AG04450 (cell line): ENCODE results near the gene MTF2. TPM values are rescaled to one million over a fixed set of nuclear protein-coding genes. Genes with fewer than 3 reads are reported as not detected.

Source experiments
- CTCF ChIA-PET: fragments of 300-600, 350-600 bp; formaldehyde crosslinking; extraction: SDS; loops from one replicate; lab custom pipeline; 2022; ENCODE audit warnings: antibody characterized with exemption, inconsistent platforms; lab: Charles Lee
- POLR2A ChIA-PET: fragments of 350-600 bp; formaldehyde crosslinking; extraction: SDS; loops from one replicate; lab custom pipeline; 2021; ENCODE audit warnings: antibody characterized with exemption, inconsistent platforms; lab: Yijun Ruan, JAX
- DNase-seq: peaks from one replicate; pipeline ENCODE4 v3.0.0-alpha.2; 2011; ENCODE audit warnings: low read depth, low spot score
- H3K27ac ChIP-seq: one replicate; pipeline ENCODE4 v1.5.1; 2012; ENCODE audit warnings: low read depth, low read length, control low read depth
- H3K27me3 ChIP-seq: one replicate; pipeline ENCODE4 v1.6.0; 2012; ENCODE audit warnings: low read length; ENCODE audit not compliant: control insufficient read depth, insufficient read depth
- H3K4me3 ChIP-seq: 2 replicates; pipeline ENCODE4 v1.5.1; 2011; ENCODE audit warnings: mild to moderate bottlenecking, low read depth, low read length, control low read depth
- H3K9me3 ChIP-seq: 2 replicates; pipeline ENCODE4 v1.5.1; 2012; ENCODE audit warnings: low read length; ENCODE audit not compliant: control insufficient read depth, insufficient read depth
- CTCF ChIP-seq: IDR thresholded peaks from 2 replicates; pipeline ENCODE4 v1.5.1; 2011; ENCODE audit warnings: low read depth, low read length, control low read depth, inconsistent platforms
- polyA plus RNA-seq: library from polyadenylated mRNA; depleted of rRNA; stranded (reverse); fragments of >200 nt; gene quantifications from 2 replicates; pipeline ENCODE4 v1.2.3, GENCODE V29; 2011

The MTF2 gene
- polyA plus RNA-seq, 1 experiment, result 23.9 TPM

GRCh38 chr1:93095804-93096585 lies 16.9 kb downstream of the MTF2 start:
- ChIA-PET CTCF (interaction anchor here (1.5 kb wide), 1 partner anchor 16 kb away, joined by 4 read pairs; no protein-coding TSS in a partner anchor), POLR2A (no interaction called here)
- no peak for DNase-seq
- H3K27ac ChIP-seq, result no peak overlapping the region
- no peak for TF ChIP-seq CTCF
- H3K9me3 ChIP-seq, result no peaks in the 10 kb centered on the region
- no peaks in the 10 kb centered on the region for H3K27me3 ChIP-seq
- H3K4me3 ChIP-seq, result no peak overlapping the region

- Histone ChIP-seq H3K27me3 (no peaks in the 10 kb centered on the region), H3K4me3 (no peak overlapping the region), H3K27ac (no peak overlapping the region), H3K9me3 (peaks cover 2% of the 10 kb centered on the region)
- TF ChIP-seq CTCF, result no peak
- POLR2A ChIA-PET, result interaction anchor here (0.7 kb wide), 1 partner anchor 24 kb away, joined by 3 read pairs; no protein-coding TSS in a partner anchor
- DNase-seq, result no peak
- CTCF ChIA-PET, result no interaction called here
Observed at GRCh38 chr1:93102142-93102541, 23.1 kb downstream of the MTF2 start.

- Histone ChIP-seq H3K27ac (no peak overlapping the region), H3K9me3 (peaks cover 11% of the 10 kb centered on the region), H3K4me3 (no peak overlapping the region), H3K27me3 (no peaks in the 10 kb centered on the region)
- DNase-seq, result no peak
- TF ChIP-seq CTCF, result no peak
- POLR2A ChIA-PET, result no interaction called here
- CTCF ChIA-PET, result no interaction called here
Observed at GRCh38 chr1:93106226-93106625, 27.1 kb downstream of the MTF2 start.

GRCh38 chr1:93107395-93107794 lies 28.3 kb downstream of the MTF2 start:
- CTCF ChIA-PET, result no interaction called here
- Histone ChIP-seq H3K27me3 (no peaks in the 10 kb centered on the region), H3K27ac (no peak overlapping the region), H3K9me3 (peaks cover 11% of the 10 kb centered on the region), H3K4me3 (no peak overlapping the region)
- no peak for TF ChIP-seq CTCF
- POLR2A ChIA-PET, result no interaction called here
- DNase-seq, result no peak

GRCh38 chr1:93108335-93108734 lies 29.3 kb downstream of the MTF2 start:
- CTCF ChIA-PET, result no interaction called here
- Histone ChIP-seq H3K4me3 (no peak overlapping the region), H3K9me3 (peaks cover 11% of the 10 kb centered on the region), H3K27ac (no peak overlapping the region), H3K27me3 (no peaks in the 10 kb centered on the region)
- no peak for DNase-seq
- no peak for TF ChIP-seq CTCF
- POLR2A ChIA-PET, result no interaction called here
